ENCODE data around the gene IQSEC1. TPM values are rescaled to one million over a fixed set of nuclear protein-coding genes. Genes with fewer than 3 reads are reported as not detected.
"Not testable (repeated sequence)": the region's sequence is repeated elsewhere in the genome, so short reads cannot be mapped to it uniquely, and the experiment has no call there.

Gene IQSEC1
- polyA plus RNA-seq, 4 donors, result 1.1 to 24.8 (median 7.8) TPM

DNA sequence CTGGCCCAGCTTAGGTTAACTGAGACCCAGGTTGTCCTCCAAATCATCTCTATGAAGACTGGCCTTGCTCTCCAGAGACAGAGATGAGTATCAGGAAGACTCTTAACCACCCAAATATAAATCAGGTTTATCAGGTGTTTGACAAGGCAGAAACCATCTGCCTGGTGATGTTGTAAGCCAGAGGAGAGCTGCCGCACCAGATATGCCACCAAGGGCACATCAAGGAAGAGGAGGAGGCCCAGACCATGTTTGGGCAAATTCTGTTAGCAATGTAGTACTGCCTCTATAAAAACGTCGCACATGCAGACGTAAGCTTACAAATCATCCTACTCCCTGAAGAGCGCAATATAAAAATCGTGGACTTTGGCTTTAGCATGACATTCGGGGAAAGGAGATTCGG, 210.8 kb downstream of the IQSEC1 start:
- no peak overlapping the region for H3K27ac ChIP-seq (ENCODE audit: low read depth in 1 of 3, low read length in 2 of 3)

DNA sequence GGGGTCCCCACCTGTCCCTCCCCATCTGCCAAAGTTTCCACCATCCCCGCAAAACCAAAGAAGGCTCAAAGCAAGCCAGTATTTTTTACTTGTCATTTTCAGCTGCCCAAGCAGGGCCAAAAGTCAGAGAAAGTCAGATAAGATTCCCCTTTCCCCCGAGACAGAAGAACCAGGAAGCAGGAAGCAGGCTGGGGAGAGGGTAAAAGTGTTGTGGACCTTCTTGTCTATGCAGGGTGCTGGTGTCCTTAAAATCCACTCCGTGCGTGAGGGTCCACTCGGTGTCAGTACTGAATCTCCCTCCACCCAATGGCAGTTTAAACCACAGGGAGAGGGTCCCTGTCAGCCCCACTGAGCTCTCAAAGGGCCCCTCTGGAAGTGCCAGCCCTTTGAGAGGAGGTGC, 211.6 kb downstream of the IQSEC1 start:
- Histone ChIP-seq H3K4me1 (ENCODE audit: control insufficient read depth in 3 of 3, insufficient read depth in 2 of 3, low read depth in 1 of 3, low read length in 2 of 3) (no peaks in the 10 kb centered on the region), H3K27ac (ENCODE audit: low read depth in 1 of 3, low read length in 2 of 3) (no peak overlapping the region), H3K4me3 (ENCODE audit: low read depth in 1 of 3, low read length in 3 of 3) (no peak overlapping the region), H3K9me3 (ENCODE audit: control insufficient read depth in 2 of 2, insufficient read depth in 1 of 2, low read depth in 1 of 2, low read length in 1 of 2) (peaks cover 0 to 10% of the 10 kb centered on the region in 2 donors), H3K36me3 (ENCODE audit: control insufficient read depth in 3 of 3, insufficient read depth in 2 of 3, low read depth in 1 of 3, low read length in 3 of 3) (no peaks in the 10 kb centered on the region), H3K27me3 (ENCODE audit: control insufficient read depth in 3 of 3, insufficient read depth in 3 of 3, low read length in 3 of 3) (no peaks in the 10 kb centered on the region)
- WGBS, 3 donors, result 59 to 77% (median 72%) methylated on average over 5 of the region's 5 CpGs
- no peak for DNase-seq
- FAIRE-seq, result no peak

More for the DNA sequence above, 210.8 kb downstream of the IQSEC1 start:
- no peak for DNase-seq
- Histone ChIP-seq H3K4me3 (ENCODE audit: low read depth in 1 of 3, low read length in 3 of 3) (no peak overlapping the region), H3K36me3 (ENCODE audit: control insufficient read depth in 3 of 3, insufficient read depth in 2 of 3, low read depth in 1 of 3, low read length in 3 of 3) (no peaks in the 10 kb centered on the region), H3K9me3 (ENCODE audit: control insufficient read depth in 2 of 2, insufficient read depth in 1 of 2, low read depth in 1 of 2, low read length in 1 of 2) (peaks cover 0 to 10% of the 10 kb centered on the region in 2 donors), H3K27me3 (ENCODE audit: control insufficient read depth in 3 of 3, insufficient read depth in 3 of 3, low read length in 3 of 3) (no peaks in the 10 kb centered on the region), H3K4me1 (ENCODE audit: control insufficient read depth in 3 of 3, insufficient read depth in 2 of 3, low read depth in 1 of 3, low read length in 2 of 3) (no peaks in the 10 kb centered on the region)
- WGBS, 3 donors, result 82 to 90% (median 89%) methylated on average over 8 of the region's 8 CpGs
- no peak for FAIRE-seq

DNA sequence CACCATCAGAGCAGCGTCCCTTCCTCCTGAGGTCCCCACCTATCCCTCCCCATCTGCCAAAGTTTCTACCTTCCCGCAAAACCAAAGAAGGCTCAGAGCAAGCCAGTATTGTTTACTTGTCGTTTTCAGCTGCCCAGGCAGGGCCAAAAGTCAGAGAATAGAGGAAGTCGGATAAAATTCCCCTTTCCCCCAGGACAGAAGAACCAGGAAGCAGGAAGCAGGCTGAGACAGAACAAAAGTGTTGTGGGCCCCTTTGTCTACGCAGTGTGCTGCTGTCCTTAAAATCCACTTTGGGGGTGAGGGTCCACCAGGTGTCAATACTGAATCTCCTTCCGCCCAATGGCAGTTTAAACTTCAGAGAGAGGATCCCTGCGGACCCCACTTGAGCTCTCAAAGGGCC, 213.4 kb downstream of the IQSEC1 start:
- WGBS, 3 donors, result 59 to 63% (median 60%) methylated on average over 7 of the region's 7 CpGs

DNA sequence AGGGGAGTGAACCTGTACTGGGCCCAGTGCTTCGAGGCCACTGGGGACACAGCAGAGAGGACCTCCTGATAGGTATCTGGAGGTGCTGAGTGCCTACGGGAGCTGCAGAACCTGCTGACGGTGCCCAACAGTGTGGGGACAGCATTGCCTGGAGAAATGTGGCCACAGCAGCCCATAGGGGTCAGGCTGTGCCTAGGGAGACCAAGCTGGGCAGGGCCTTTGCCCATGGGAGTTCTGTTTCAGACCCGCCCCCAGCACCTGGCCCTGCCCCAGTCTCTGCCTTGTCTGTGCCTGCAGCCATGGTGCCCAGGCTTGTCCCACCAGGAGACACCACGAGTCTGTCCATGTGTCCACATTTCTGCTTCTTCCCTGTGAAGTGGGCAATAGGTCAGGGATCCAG, 216.6 kb downstream of the IQSEC1 start:
- H3K27me3 ChIP-seq (ENCODE audit: control insufficient read depth in 3 of 3, insufficient read depth in 3 of 3, low read length in 3 of 3), result peaks cover 0 to 3% (median 0%) of the 10 kb centered on the region in 3 donors
- no peaks in the 10 kb centered on the region for H3K36me3 ChIP-seq (ENCODE audit: control insufficient read depth in 3 of 3, insufficient read depth in 2 of 3, low read depth in 1 of 3, low read length in 3 of 3)
- FAIRE-seq (no peak), DNase-seq (no peak)
- no peaks in the 10 kb centered on the region for H3K9me3 ChIP-seq (ENCODE audit: control insufficient read depth in 2 of 2, insufficient read depth in 1 of 2, low read depth in 1 of 2, low read length in 1 of 2)
- H3K4me3 ChIP-seq (ENCODE audit: low read depth in 1 of 3, low read length in 3 of 3), result no peak overlapping the region
- no peak overlapping the region for H3K27ac ChIP-seq (ENCODE audit: low read depth in 1 of 3, low read length in 2 of 3)
- WGBS, 3 donors, result 84 to 87% (median 85%) methylated on average over 5 of the region's 5 CpGs
- no peaks in the 10 kb centered on the region for H3K4me1 ChIP-seq (ENCODE audit: control insufficient read depth in 3 of 3, insufficient read depth in 2 of 3, low read depth in 1 of 3, low read length in 2 of 3)

More for the DNA sequence above, 213.4 kb downstream of the IQSEC1 start:
- DNase-seq (no peak), FAIRE-seq (no peak)
- Histone ChIP-seq H3K9me3 (ENCODE audit: control insufficient read depth in 2 of 2, insufficient read depth in 1 of 2, low read depth in 1 of 2, low read length in 1 of 2) (no peaks in the 10 kb centered on the region), H3K27ac (ENCODE audit: low read depth in 1 of 3, low read length in 2 of 3) (no peak overlapping the region), H3K27me3 (ENCODE audit: control insufficient read depth in 3 of 3, insufficient read depth in 3 of 3, low read length in 3 of 3) (no peaks in the 10 kb centered on the region), H3K36me3 (ENCODE audit: control insufficient read depth in 3 of 3, insufficient read depth in 2 of 3, low read depth in 1 of 3, low read length in 3 of 3) (no peaks in the 10 kb centered on the region), H3K4me1 (ENCODE audit: control insufficient read depth in 3 of 3, insufficient read depth in 2 of 3, low read depth in 1 of 3, low read length in 2 of 3) (no peaks in the 10 kb centered on the region), H3K4me3 (ENCODE audit: low read depth in 1 of 3, low read length in 3 of 3) (no peak overlapping the region)

DNA sequence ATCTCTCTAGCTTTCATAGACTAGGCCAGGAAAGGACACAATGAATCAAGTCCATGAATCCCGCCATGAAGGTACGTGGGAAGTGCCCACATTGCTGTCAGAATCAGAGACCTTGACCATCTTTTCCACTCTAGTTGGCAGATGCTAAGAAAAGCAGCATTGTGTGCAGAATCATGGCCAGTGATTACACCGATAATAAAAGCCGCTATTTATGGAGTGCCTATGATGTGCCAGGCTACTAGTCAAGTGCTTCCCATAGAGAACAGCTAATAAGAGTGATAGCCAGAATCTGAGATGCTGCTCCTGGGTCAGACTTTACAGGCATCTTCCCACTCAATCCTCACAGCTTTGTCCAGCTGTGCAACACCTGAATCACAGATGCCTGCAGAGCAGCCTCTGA, 218.7 kb downstream of the IQSEC1 start:
- Histone ChIP-seq H3K9me3 (ENCODE audit: control insufficient read depth in 2 of 2, insufficient read depth in 1 of 2, low read depth in 1 of 2, low read length in 1 of 2) (peaks cover 0 to 2% of the 10 kb centered on the region in 2 donors), H3K4me1 (ENCODE audit: control insufficient read depth in 3 of 3, insufficient read depth in 2 of 3, low read depth in 1 of 3, low read length in 2 of 3) (no peaks in the 10 kb centered on the region), H3K27ac (ENCODE audit: low read depth in 1 of 3, low read length in 2 of 3) (no peak overlapping the region), H3K36me3 (ENCODE audit: control insufficient read depth in 3 of 3, insufficient read depth in 2 of 3, low read depth in 1 of 3, low read length in 3 of 3) (no peaks in the 10 kb centered on the region), H3K4me3 (ENCODE audit: low read depth in 1 of 3, low read length in 3 of 3) (no peak overlapping the region), H3K27me3 (ENCODE audit: control insufficient read depth in 3 of 3, insufficient read depth in 3 of 3, low read length in 3 of 3) (peaks cover 0 to 3% (median 0%) of the 10 kb centered on the region in 3 donors)
- WGBS, 3 donors, result 43 to 74% (median 53%) methylated on average over 4 of the region's 4 CpGs
- DNase-seq (no peak), FAIRE-seq (no peak)

DNA sequence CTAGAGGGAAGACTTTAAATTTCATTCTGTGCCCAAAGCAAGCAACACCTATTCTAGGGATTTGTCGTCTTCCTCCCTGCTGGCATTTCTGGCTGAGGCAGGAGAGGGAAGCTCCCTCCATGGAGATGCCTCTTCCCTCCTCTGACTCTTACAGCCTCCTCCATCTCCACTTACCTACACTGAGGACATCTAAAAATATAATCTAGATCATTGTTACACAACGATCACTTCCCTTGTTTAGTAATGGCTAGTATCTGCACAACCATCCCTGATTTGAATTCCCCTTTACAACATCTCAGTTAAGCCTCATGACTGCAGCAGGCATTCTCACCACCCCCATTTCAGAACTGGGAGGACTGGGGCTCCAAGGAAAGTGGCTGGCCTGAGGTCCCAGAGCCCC, 219.4 kb downstream of the IQSEC1 start:
- DNase-seq; H3K36me3 ChIP-seq (ENCODE audit: control insufficient read depth in 3 of 3, insufficient read depth in 2 of 3, low read depth in 1 of 3, low read length in 3 of 3); H3K4me3 ChIP-seq (ENCODE audit: low read depth in 1 of 3, low read length in 3 of 3); H3K4me1 ChIP-seq (ENCODE audit: control insufficient read depth in 3 of 3, insufficient read depth in 2 of 3, low read depth in 1 of 3, low read length in 2 of 3); H3K27me3 ChIP-seq (ENCODE audit: control insufficient read depth in 3 of 3, insufficient read depth in 3 of 3, low read length in 3 of 3); H3K27ac ChIP-seq (ENCODE audit: low read depth in 1 of 3, low read length in 2 of 3); FAIRE-seq; H3K9me3 ChIP-seq (ENCODE audit: control insufficient read depth in 2 of 2, insufficient read depth in 1 of 2, low read depth in 1 of 2, low read length in 1 of 2): not testable (repeated sequence)
- WGBS, 3 donors, result 67 to 78% (median 69%) methylated on average over 2 of the region's 2 CpGs

DNA sequence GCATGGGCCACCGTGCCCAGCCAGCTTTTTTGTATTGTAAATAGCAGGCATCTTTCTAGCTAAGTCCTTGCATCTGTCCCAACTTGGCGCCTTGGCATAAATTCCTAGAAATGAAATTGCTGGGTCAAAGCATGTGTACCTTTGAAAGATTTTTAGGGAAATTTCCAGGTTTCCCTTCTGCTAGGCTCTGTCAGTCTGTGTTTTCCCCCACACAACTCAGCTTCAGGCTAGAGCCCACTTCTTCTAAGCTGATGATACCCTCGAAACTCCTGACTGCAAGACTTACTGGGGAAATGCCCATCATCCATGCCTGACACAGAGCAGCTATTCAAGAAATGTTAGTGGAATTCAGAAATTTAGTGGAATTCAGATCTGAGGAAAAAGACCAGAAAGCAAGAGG, 221.0 kb downstream of the IQSEC1 start:
- no peak overlapping the region for H3K27ac ChIP-seq (ENCODE audit: low read depth in 1 of 3, low read length in 2 of 3)
- peaks cover 0 to 3% (median 0%) of the 10 kb centered on the region in 3 donors for H3K27me3 ChIP-seq (ENCODE audit: control insufficient read depth in 3 of 3, insufficient read depth in 3 of 3, low read length in 3 of 3)
- no peaks in the 10 kb centered on the region for H3K36me3 ChIP-seq (ENCODE audit: control insufficient read depth in 3 of 3, insufficient read depth in 2 of 3, low read depth in 1 of 3, low read length in 3 of 3)
- FAIRE-seq (no peak), DNase-seq (no peak)
- no peak overlapping the region for H3K4me3 ChIP-seq (ENCODE audit: low read depth in 1 of 3, low read length in 3 of 3)
- WGBS, 3 donors, result 84% methylated on average over 3 of the region's 3 CpGs
- H3K9me3 ChIP-seq (ENCODE audit: control insufficient read depth in 2 of 2, insufficient read depth in 1 of 2, low read depth in 1 of 2, low read length in 1 of 2), result peaks cover 0 to 8% of the 10 kb centered on the region in 2 donors
- no peaks in the 10 kb centered on the region for H3K4me1 ChIP-seq (ENCODE audit: control insufficient read depth in 3 of 3, insufficient read depth in 2 of 3, low read depth in 1 of 3, low read length in 2 of 3)

Other genes with a start within 250 kb of the IQSEC1 start
- 1,000 to 10,000 TPM; 1,296 to 2,718 (median 2,420) TPM for gene RPL32, start 231.9 kb downstream of the IQSEC1 start, polyA plus RNA-seq

Data from small intestine (tissue), 7 donors.